HG03025 (cell line): ENCODE data around the gene SCPEP1.

Experiments used
- ATAC-seq: cut with Tn5 transposase; IDR thresholded peaks from one replicate; pipeline ENCODE4 v1.9.1; 2021; ENCODE audit warnings: mild to moderate bottlenecking, moderate library complexity; ENCODE audit not compliant: unreplicated experiment, low FRiP score

SCPEP1 gene

GRCh38 chr17:56994009-56994792 is 16.3 kb downstream of the SCPEP1 start:
- ATAC-seq, result no peak

- no peak for ATAC-seq
Measured at GRCh38 chr17:56995766-56996165, 17.8 kb downstream of the SCPEP1 start.

GRCh38 chr17:56997313-56997712 is 19.4 kb downstream of the SCPEP1 start:
- ATAC-seq, result no peak

GRCh38 chr17:57001541-57001940 is 23.6 kb downstream of the SCPEP1 start:
- ATAC-seq, result no peak

DNA sequence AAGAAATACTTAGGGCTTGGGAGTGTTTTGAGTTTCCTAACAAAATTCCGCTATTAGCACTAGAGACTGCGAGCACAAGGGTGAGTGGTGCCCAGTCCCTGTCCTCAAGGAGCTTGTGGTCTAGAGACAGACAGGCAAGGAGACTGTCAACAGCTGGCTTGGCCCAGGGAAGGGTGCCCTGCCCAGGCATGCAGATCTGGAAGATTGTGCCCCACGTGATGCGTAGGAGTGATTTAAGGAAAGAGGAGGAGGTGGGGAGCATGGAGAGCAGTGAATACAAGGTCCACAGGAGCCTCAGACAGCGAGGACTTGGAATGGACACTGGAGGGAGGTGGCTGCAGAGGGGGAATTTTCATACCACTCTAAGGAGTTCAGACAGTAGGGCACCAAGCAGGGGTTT is 25.0 kb downstream of the SCPEP1 start:
- ATAC-seq, result no peak

- peak; percentile 79 for ATAC-seq
Measured at GRCh38 chr17:57004944-57005579, 27.1 kb downstream of the SCPEP1 start.

DNA sequence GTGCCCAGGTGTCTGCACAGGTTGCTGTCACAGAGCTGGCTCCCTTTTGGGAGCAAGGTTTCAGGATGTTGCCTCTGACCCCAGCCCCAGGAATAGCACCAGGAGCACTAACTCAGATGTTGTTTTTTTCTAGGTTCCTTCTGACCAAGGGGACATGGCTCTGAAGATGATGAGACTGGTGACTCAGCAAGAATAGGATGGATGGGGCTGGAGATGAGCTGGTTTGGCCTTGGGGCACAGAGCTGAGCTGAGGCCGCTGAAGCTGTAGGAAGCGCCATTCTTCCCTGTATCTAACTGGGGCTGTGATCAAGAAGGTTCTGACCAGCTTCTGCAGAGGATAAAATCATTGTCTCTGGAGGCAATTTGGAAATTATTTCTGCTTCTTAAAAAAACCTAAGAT is 28.1 kb downstream of the SCPEP1 start:
- no peak for ATAC-seq

- no peak for ATAC-seq
Measured at GRCh38 chr17:57008958-57009357, 31.0 kb downstream of the SCPEP1 start.

- no peak for ATAC-seq
Measured at GRCh38 chr17:57009737-57010445, 32.0 kb downstream of the SCPEP1 start.

- ATAC-seq, result no peak
Measured at GRCh38 chr17:57010487-57010886, 32.6 kb downstream of the SCPEP1 start.

GRCh38 chr17:57011491-57012015 is 33.6 kb downstream of the SCPEP1 start:
- ATAC-seq, result no peak

- ATAC-seq, result no peak
Measured at GRCh38 chr17:57016071-57016763, 38.3 kb downstream of the SCPEP1 start.

GRCh38 chr17:57016764-57017116 is 38.8 kb downstream of the SCPEP1 start:
- ATAC-seq, result no peak

GRCh38 chr17:57017625-57018024 is 39.7 kb downstream of the SCPEP1 start:
- no peak for ATAC-seq

DNA sequence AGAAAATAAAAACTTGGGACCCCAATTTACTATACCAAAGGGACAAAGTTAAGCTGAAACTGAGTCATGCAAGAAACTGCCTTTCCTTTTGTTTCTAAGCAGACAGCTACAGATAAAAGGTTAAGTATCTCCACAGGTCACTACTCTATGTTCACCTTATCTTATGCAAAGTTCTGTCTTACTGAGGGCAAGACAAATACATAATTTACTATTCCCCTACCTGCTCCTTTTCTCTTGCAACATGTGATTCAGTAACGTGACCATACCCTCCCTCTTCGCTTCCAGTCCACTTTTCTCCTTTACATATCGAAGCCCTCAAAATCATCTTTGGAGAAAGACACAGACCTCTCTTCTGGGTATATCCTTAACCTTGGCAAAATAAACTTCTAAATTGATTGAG is 42.3 kb downstream of the SCPEP1 start:
- no peak for ATAC-seq

DNA sequence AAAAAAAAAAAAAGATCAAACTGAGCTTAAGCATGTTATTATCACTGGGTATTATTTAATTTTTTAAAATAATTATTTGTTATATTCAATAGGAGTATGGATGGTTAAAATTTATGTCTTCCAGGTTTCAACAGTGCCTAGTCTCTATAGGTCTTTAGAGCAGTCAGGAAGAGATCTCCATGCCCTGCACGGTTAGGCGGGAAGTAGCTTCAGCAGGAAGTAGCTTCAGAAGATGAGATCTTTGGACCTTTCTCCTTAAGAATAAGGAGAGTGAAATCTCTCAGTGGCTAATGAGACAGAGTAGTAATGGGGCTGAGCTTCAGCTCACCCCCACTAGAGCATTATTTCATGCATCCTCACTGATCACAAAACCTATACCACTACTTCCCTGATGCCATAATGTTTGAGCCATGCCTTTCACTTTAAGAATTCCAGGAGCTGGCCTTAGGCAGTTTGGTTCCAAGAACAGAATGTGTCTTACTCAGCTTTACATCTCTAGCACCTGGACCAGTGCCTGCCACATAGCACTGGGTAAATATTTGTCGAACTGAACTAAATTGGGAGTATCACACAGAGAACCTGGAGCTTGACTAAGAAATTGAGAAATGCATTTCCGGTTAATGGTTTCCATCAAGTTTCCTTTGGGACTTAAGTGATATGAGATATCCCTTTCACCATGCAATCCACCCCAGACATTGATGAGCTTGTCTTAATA is 43.5 kb downstream of the SCPEP1 start:
- ATAC-seq, result no peak

GRCh38 chr17:57025876-57026275 is 47.9 kb downstream of the SCPEP1 start:
- ATAC-seq, result no peak

- ATAC-seq, result no peak
Measured at GRCh38 chr17:57027852-57028251, 49.9 kb downstream of the SCPEP1 start.

DNA sequence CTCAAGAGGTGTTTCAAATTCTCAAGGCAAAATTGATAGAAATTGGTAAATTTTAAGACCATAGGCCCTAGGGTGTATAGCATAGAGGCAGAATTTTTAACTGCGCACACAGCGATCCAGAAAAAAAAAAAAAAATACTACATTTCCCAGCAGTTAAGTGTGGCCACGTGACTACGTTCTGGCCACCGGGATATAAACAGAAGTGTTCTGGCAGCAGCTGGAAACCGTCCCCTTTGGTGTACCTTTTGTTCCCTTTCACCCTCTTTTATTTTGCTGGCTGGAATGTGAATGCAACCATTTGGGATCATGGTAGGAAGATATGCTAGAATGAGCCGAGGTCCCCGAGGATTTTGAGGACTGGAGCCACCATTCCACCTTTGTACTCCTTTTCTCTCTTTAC is 54.4 kb downstream of the SCPEP1 start:
- ATAC-seq, result no peak

- ATAC-seq, result no peak
Measured at GRCh38 chr17:57033296-57033695, 55.4 kb downstream of the SCPEP1 start.
